22Rv1 (cell line): ENCODE results near the gene GARIN1A.

Experiments used
- ZFX ChIP-seq: fragments of 450-650 bp; IDR thresholded peaks from 2 replicates; pipeline ENCODE4 v1.6.1; 2017; ENCODE audit warnings: antibody characterized with exemption, borderline replicate concordance
- TF ChIP-seq, protein P1 (sequence below): fragments of 450-650 bp; IDR thresholded peaks from 2 replicates; pipeline ENCODE4 v1.5.1; 2017; ENCODE audit warnings: mild to moderate bottlenecking

- TF ChIP-seq, protein P1, sequence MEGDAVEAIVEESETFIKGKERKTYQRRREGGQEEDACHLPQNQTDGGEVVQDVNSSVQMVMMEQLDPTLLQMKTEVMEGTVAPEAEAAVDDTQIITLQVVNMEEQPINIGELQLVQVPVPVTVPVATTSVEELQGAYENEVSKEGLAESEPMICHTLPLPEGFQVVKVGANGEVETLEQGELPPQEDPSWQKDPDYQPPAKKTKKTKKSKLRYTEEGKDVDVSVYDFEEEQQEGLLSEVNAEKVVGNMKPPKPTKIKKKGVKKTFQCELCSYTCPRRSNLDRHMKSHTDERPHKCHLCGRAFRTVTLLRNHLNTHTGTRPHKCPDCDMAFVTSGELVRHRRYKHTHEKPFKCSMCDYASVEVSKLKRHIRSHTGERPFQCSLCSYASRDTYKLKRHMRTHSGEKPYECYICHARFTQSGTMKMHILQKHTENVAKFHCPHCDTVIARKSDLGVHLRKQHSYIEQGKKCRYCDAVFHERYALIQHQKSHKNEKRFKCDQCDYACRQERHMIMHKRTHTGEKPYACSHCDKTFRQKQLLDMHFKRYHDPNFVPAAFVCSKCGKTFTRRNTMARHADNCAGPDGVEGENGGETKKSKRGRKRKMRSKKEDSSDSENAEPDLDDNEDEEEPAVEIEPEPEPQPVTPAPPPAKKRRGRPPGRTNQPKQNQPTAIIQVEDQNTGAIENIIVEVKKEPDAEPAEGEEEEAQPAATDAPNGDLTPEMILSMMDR, result no peak
- no peak for TF ChIP-seq ZFX
Measured at GRCh38 chr7:128660596-128660995, 11.5 kb upstream of the GARIN1A start.
